IPS-15b (cell line): ENCODE data around the gene RARS1.
"Not testable (repeated sequence)": the region's sequence is repeated elsewhere in the genome, so short reads cannot be mapped to it uniquely, and the experiment has no call there.

Experiments used
- H3K27me3 ChIP-seq: one replicate; pipeline ENCODE4 v1.6.1; 2013; ENCODE audit warnings: low read length; ENCODE audit not compliant: control insufficient read depth, insufficient read depth
- H3K36me3 ChIP-seq: one replicate; pipeline ENCODE4 v1.6.1; 2013; ENCODE audit warnings: low read length; ENCODE audit not compliant: control insufficient read depth, insufficient read depth
- H3K4me1 ChIP-seq: one replicate; pipeline ENCODE4 v1.6.1; 2013; ENCODE audit warnings: mild to moderate bottlenecking, low read length; ENCODE audit not compliant: control insufficient read depth, insufficient read depth
- H3K4me3 ChIP-seq: one replicate; pipeline ENCODE4 v1.5.1; 2013; ENCODE audit warnings: low read depth, low read length
- H3K9ac ChIP-seq: one replicate; pipeline ENCODE4 v1.6.1; 2013; ENCODE audit warnings: low read depth, mild to moderate bottlenecking, low read length
- H3K9me3 ChIP-seq: one replicate; pipeline ENCODE4 v1.6.1; 2013; ENCODE audit warnings: mild to moderate bottlenecking, low read length; ENCODE audit not compliant: control insufficient read depth, insufficient read depth

The RARS1 gene

DNA sequence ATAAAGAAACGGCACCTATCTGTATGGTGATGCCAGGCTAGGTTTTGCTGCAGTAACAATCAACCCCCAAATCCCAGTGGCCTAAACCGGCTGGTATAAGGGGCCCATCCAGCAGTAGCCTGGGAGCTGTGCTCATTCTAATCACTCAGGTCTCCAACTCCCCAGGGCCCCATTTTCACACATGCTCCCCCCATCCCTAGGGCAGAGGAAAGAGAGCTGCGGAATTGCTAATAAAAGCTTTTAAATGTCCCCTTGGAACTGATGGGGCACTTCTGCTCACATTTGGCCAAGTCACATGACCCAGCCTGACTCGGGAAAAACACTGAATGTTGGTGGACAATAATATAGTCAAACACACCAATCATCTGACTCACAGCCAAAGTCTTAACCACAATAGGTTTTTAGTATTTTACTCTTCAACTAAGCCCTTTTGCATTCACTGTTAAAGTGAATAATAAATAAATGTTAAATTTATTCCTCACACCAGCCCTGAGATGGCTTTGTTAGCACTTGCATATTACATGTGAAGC lies 44.4 kb downstream of the RARS1 start:
- H3K27me3 ChIP-seq = peaks cover 22% of the 10 kb centered on the region
- no peak overlapping the region for H3K4me3 ChIP-seq
- no peaks in the 10 kb centered on the region for H3K36me3 ChIP-seq
- no peak overlapping the region for H3K9ac ChIP-seq
- H3K4me1 ChIP-seq = peaks cover 5% of the 10 kb centered on the region
- H3K9me3 ChIP-seq = no peaks in the 10 kb centered on the region

DNA sequence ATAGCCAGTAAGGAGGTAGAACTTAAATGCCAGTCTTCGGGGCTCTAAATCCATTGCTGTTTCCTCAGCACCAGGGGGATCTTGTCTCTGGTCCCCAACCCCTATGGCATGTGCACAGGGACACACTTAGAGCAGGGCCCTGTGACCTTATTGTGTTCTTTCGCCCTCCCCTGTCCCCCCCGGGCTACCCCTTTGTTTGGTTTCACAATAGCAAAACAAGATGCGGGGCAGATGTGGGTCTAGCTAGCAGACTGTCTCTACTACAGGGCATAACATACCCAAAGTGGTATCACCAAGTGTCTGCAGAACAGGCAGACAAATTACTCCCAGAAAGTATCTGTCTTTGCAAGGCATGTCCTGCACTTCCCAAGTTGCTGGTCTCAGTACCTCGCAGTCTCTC lies 44.9 kb downstream of the RARS1 start:
- peaks cover 22% of the 10 kb centered on the region for H3K27me3 ChIP-seq
- no peak overlapping the region for H3K4me3 ChIP-seq
- H3K9me3 ChIP-seq = no peaks in the 10 kb centered on the region
- H3K9ac ChIP-seq = no peak overlapping the region
- H3K4me1 ChIP-seq = peaks cover 5% of the 10 kb centered on the region
- H3K36me3 ChIP-seq = no peaks in the 10 kb centered on the region

DNA sequence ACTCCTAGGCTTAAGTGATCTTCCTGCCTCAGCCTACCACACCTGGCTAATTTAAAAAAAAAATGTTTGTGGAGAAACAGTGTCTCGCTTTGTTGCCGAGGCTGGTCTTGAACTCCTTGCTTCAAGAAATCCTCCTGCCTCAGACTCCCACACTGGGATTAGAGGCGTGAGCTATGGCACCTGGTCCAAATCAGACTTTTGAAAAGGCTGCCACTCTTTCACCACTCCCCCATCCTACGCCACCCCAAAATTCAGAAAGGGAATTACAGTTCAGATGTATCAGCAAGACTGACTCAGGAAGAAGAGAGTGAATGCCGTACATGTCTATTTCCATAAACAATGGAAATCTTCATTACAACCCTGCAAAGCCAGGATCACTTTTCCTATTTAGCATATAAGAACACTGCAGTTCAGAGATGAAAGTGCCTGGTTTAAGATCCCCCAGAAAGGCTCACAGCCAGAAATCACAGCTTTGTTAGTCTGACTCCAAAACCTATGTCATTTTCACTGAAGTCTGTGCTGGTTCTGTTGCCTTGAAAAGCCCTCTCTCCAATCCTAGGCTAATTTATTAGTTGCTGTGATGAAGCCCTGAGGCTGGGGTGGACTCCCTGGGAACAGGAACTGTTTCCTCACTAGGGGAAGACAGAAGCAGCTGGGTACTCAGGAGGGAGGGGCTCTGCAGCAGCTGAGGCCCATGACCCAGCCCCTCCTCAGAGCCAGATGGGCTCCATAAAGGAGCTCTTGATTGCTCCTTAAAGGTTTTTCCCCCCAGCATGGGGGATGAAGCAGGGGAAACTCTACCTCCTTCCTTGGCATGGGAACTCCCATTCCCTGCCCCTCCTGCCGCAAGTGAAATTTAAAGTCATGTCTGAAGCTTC lies 46.0 kb downstream of the RARS1 start:
- Histone ChIP-seq H3K4me1 (peaks cover 5% of the 10 kb centered on the region), H3K9ac (no peak overlapping the region), H3K27me3 (peaks cover 22% of the 10 kb centered on the region), H3K4me3 (no peak overlapping the region), H3K36me3 (no peaks in the 10 kb centered on the region), H3K9me3 (no peaks in the 10 kb centered on the region)

DNA sequence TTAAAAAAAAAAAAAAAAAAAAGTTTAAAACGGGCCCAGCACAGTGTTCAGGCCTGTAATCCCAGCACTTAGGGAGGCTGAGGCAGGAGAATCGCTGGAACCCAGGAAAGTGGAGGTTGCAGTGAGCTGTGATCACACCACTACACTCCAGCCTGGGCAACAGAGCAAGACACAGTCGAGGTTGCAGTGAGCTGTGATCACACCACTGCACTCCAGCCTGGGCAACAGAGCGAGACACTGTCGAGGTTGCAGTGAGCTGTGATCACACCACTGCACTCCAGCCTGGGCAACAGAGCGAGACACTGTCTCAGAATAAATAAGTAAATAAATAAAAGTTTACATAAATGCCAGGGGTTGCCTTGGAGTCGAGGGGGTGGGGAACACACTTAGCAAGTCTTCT lies 48.1 kb downstream of the RARS1 start:
- not testable (repeated sequence) for H3K36me3 ChIP-seq, H3K9me3 ChIP-seq, H3K4me1 ChIP-seq, H3K4me3 ChIP-seq, H3K9ac ChIP-seq
- H3K27me3 ChIP-seq = peaks cover 15% of the 10 kb centered on the region

DNA sequence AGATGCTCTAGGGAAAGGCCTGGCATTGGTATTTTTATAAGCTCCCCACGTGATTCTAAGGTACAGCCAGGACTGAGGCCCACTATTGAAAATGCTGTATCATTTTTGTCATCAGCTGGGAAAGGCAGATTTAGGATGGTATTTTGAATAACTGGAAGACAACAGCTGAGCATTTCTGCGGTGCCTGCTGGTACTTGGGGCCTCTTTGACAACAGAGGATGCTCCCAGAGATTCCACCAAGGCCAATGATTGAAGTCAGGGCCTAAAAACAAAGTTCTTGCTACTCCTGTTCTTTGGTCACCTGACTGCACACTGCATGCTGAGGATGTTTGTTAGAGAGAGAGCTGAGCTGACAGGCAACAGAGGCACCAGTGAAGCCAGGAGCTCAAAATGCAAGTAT lies 50.9 kb downstream of the RARS1 start:
- Histone ChIP-seq H3K9me3 (no peaks in the 10 kb centered on the region), H3K4me3 (no peak overlapping the region), H3K27me3 (no peaks in the 10 kb centered on the region), H3K9ac (no peak overlapping the region), H3K4me1 (no peaks in the 10 kb centered on the region), H3K36me3 (no peaks in the 10 kb centered on the region)

DNA sequence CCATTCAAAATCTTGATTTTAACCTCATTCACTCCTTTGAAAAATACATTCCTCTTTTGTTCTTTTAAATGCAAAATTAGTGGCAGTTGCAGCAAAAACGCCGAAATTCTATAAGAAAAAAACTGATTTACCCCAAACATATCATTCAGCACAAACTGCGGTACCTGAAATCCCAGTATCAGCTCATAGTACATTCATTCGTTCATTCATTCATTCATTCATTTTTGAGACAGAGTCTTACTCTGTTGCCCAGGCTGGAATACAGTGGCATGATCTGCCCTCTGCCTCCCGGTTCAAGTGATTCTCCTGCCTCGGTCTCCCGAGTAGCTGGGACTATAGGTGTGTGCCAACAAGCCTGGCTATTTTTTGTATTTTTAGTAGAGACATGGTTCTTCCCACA lies 63.3 kb downstream of the RARS1 start:
- Histone ChIP-seq H3K4me3 (no peak overlapping the region), H3K9me3 (no peaks in the 10 kb centered on the region), H3K9ac (no peak overlapping the region), H3K36me3 (no peaks in the 10 kb centered on the region), H3K4me1 (no peaks in the 10 kb centered on the region), H3K27me3 (no peaks in the 10 kb centered on the region)

DNA sequence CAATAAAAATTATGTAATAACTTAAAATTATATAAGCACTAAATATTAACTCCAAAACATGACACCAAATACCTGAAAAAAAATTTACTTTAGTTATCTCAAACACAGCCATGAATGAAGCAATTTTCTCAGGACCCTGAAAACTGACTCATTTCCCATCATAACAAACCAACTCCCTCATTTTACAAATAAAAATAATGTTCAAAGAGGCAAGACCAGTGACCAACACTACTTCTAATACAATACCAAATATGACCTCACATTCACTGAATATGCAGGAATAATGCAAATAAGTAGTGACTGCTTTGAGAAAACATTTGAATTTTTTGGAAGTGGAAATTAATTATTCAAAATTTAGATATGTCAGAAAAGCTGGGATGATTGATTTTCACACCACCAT lies 64.4 kb downstream of the RARS1 start:
- Histone ChIP-seq H3K4me3 (no peak overlapping the region), H3K27me3 (no peaks in the 10 kb centered on the region), H3K36me3 (no peaks in the 10 kb centered on the region), H3K9me3 (no peaks in the 10 kb centered on the region), H3K9ac (no peak overlapping the region), H3K4me1 (no peaks in the 10 kb centered on the region)

DNA sequence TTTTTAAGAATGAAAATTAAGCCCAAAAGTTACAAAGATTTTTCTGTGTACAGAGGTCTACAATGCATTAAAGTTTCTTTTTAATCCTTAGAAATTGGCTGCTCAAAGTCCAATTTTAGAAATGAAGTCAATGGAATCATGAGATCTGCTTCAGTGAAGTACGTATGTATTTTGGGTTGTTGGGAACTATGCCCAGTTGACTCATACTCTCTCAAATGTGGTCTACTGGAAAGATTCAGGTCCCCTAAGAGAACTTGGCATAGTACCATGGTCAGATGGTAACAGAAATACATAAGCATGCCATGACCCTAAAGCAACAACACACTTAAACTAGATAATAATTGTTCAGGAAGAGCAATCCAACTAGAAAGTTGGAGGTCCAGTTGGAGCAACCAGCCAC lies 65.9 kb downstream of the RARS1 start:
- Histone ChIP-seq H3K9ac (no peak overlapping the region), H3K36me3 (no peaks in the 10 kb centered on the region), H3K27me3 (no peaks in the 10 kb centered on the region), H3K4me1 (no peaks in the 10 kb centered on the region), H3K9me3 (no peaks in the 10 kb centered on the region), H3K4me3 (no peak overlapping the region)

DNA sequence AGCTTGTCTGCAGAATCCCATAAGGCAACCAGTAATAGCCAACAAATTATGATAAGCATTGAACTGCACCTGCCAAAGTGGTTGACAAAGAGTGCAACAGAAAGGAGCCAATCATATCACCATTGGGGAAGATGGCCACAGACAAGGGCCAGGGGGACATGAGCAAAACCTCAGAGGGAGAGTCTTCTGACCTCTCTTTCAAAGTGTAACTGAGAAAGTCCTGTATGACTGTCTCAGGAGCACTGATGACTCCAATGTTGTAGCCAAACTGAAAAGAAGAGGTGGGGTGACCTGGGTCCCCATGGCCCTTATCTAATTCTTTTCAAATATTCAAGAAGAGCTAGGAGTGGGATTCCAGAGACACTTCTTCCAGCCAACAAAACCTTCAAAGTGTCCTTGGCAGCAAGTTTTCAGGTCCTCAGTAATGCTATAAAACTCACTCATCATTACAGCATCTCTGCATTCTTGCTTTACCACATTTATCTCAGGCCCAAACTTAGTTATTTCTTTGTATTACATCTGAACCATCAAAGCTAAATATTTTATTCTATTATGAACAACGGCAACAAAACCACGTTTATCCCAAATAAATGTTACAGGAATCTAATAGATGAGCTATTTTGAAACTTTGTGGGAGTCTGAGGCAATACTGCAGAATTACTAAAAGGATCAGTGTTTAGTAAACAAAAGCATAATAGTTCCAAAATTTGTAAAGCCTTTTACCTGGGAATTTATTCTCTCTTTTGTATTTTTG lies 67.3 kb downstream of the RARS1 start:
- Histone ChIP-seq H3K9ac (no peak overlapping the region), H3K4me1 (no peaks in the 10 kb centered on the region), H3K9me3 (no peaks in the 10 kb centered on the region), H3K27me3 (no peaks in the 10 kb centered on the region), H3K36me3 (no peaks in the 10 kb centered on the region), H3K4me3 (no peak overlapping the region)

DNA sequence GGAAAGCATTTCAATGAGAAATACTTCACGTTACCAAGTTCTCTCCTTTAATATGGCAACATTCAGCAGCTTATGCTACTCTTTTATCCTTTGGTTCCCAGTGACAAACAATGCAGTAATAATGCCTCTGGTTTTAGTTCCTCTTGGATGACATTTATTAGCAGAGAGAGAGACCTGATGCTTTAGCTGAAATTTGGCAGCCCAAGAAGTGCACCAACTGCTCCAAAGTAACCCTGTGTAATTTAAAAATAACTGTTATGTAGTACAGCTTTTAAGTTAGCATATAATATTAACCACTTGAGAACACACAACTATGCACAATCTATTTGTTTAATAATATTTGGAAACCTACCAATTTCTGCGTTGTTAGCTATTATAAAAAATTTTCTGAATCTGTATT lies 71.1 kb downstream of the RARS1 start:
- Histone ChIP-seq H3K9ac (no peak overlapping the region), H3K27me3 (no peaks in the 10 kb centered on the region), H3K4me3 (no peak overlapping the region), H3K36me3 (no peaks in the 10 kb centered on the region), H3K9me3 (no peaks in the 10 kb centered on the region), H3K4me1 (no peaks in the 10 kb centered on the region)

DNA sequence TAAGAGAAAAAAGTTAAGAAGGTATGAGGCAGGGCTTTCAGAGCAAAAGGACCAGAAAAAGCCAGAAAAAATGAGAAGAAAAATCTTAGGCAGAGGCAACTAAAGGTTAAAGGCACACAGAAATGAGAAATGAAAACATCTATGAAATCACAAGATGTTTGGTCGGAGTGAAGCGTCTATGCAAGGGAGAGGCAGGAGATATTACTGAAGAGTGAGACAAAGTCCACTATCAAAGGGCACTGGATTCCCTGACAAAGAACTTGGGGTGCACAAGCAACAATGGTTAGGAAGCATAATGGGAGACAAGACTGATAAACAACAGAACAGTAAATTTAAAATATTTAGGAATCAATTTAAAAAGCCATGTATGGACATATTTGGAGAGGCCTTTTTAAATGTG lies 76.0 kb downstream of the RARS1 start:
- Histone ChIP-seq H3K27me3 (no peaks in the 10 kb centered on the region), H3K36me3 (no peaks in the 10 kb centered on the region), H3K9ac (no peak overlapping the region), H3K4me3 (no peak overlapping the region), H3K4me1 (no peaks in the 10 kb centered on the region), H3K9me3 (no peaks in the 10 kb centered on the region)

DNA sequence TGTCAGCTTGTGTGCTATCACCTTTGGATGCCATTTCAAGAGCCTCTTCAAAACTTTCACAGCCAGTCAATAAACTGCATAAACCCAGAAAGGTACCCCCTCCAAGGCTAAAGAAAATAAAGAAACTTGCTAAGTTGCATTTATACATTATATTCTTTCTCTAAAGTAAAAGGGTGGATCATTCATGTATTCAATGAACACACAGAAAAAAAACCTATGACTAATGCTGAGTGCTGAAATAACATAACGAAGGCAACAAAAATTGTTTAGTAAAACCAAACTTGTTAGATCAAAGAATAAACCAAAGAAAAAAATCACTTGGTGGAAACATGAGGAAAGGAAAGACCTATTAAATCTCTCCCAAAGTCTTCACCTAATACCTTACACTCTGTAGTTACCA lies 77.7 kb downstream of the RARS1 start:
- Histone ChIP-seq H3K4me3 (no peak overlapping the region), H3K9me3 (no peaks in the 10 kb centered on the region), H3K27me3 (no peaks in the 10 kb centered on the region), H3K36me3 (peaks cover 4% of the 10 kb centered on the region), H3K9ac (no peak overlapping the region), H3K4me1 (no peaks in the 10 kb centered on the region)
